Trophoblast cell (in vitro differentiated cells and primary cell): Measurements from ENCODE around the gene NT5C2.
"Not testable (repeated sequence)": the region's sequence is repeated elsewhere in the genome, so short reads cannot be mapped to it uniquely, and the experiment has no call there.

Experiments used
- DNase-seq, 2 donors: peaks; one replicate each; pipeline ENCODE4 v3.0.0-alpha.2; 2016
- H2AFZ ChIP-seq: 2 replicates; pipeline ENCODE4 v1.6.1; 2013; ENCODE audit warnings: low read length, moderate library complexity, mild to moderate bottlenecking; ENCODE audit not compliant: insufficient read depth, poor library complexity
- H2AK5ac ChIP-seq: 2 replicates; pipeline ENCODE4 v1.6.1; 2013; ENCODE audit warnings: mild to moderate bottlenecking, low read length
- H2BK120ac ChIP-seq: 2 replicates; pipeline ENCODE4 v1.6.1; 2013; ENCODE audit warnings: low read length, mild to moderate bottlenecking, moderate library complexity; ENCODE audit not compliant: insufficient read depth, poor library complexity
- H2BK12ac ChIP-seq: 2 replicates; pipeline ENCODE4 v1.6.1; 2013; ENCODE audit warnings: mild to moderate bottlenecking, low read length, moderate library complexity
- H2BK5ac ChIP-seq: 2 replicates; pipeline ENCODE4 v1.6.1; 2013; ENCODE audit warnings: low read length, low read depth, moderate library complexity, mild to moderate bottlenecking; ENCODE audit not compliant: poor library complexity
- H3K14ac ChIP-seq: 2 replicates; pipeline ENCODE4 v1.6.1; 2013; ENCODE audit warnings: mild to moderate bottlenecking, low read length
- H3K18ac ChIP-seq: 2 replicates; pipeline ENCODE4 v1.6.1; 2013; ENCODE audit warnings: mild to moderate bottlenecking, low read length
- H3K23ac ChIP-seq: 2 replicates; pipeline ENCODE4 v1.6.1; 2013; ENCODE audit warnings: low read length
- H3K27ac ChIP-seq: 2 replicates; pipeline ENCODE4 v1.5.1; 2013; ENCODE audit warnings: low read depth, mild to moderate bottlenecking, inconsistent platforms, low read length, moderate library complexity
- H3K27me3 ChIP-seq: 2 replicates; pipeline ENCODE4 v1.6.1; 2013; ENCODE audit warnings: inconsistent platforms, mild to moderate bottlenecking, low read length, moderate library complexity; ENCODE audit not compliant: insufficient read depth
- H3K36me3 ChIP-seq, 2 experiments: 1 replicate in 1 of 2; 2 replicates in 1 of 2; pipeline ENCODE4 v1.6.1; 2013; ENCODE audit warnings: low read length in 2 of 2, mild to moderate bottlenecking in 2 of 2, moderate library complexity in 1 of 2; ENCODE audit not compliant: insufficient read depth in 2 of 2, control insufficient read depth in 1 of 2
- H3K4ac ChIP-seq: 2 replicates; pipeline ENCODE4 v1.6.1; 2013; ENCODE audit warnings: low read depth, mild to moderate bottlenecking, low read length, moderate library complexity
- H3K4me1 ChIP-seq, 2 experiments: 1 replicate in 1 of 2; 2 replicates in 1 of 2; pipeline ENCODE4 v1.6.1; 2013; ENCODE audit warnings: low read length in 2 of 2, mild to moderate bottlenecking in 2 of 2, moderate library complexity in 1 of 2; ENCODE audit not compliant: insufficient read depth in 2 of 2, control insufficient read depth in 1 of 2
- H3K4me2 ChIP-seq: 2 replicates; pipeline ENCODE4 v1.6.1; 2013; ENCODE audit warnings: inconsistent platforms, mild to moderate bottlenecking, low read length, moderate library complexity
- H3K4me3 ChIP-seq: 2 replicates; pipeline ENCODE4 v1.5.1; 2013; ENCODE audit warnings: mild to moderate bottlenecking, low read depth, low read length, inconsistent platforms
- H3K79me1 ChIP-seq: one replicate; pipeline ENCODE4 v1.6.1; 2013; ENCODE audit warnings: low read length
- H3K79me2 ChIP-seq: 2 replicates; pipeline ENCODE4 v1.6.1; 2013; ENCODE audit warnings: low read length, mild to moderate bottlenecking; ENCODE audit not compliant: control insufficient read depth, insufficient read depth, poor library complexity
- H3K9ac ChIP-seq: 2 replicates; pipeline ENCODE4 v1.6.1; 2013; ENCODE audit warnings: mild to moderate bottlenecking, low read length
- H3K9me3 ChIP-seq: 2 replicates; pipeline ENCODE4 v1.6.1; 2013; ENCODE audit warnings: low read depth, mild to moderate bottlenecking, control low read depth, inconsistent platforms, low read length; ENCODE audit not compliant: insufficient read depth
- H4K12ac ChIP-seq: 2 replicates; pipeline ENCODE4 v1.6.1; 2013; ENCODE audit warnings: low read depth, mild to moderate bottlenecking, low read length, moderate library complexity
- H4K8ac ChIP-seq: 2 replicates; pipeline ENCODE4 v1.6.1; 2013; ENCODE audit warnings: low read depth, mild to moderate bottlenecking, low read length, moderate library complexity
- H4K91ac ChIP-seq: one replicate; pipeline ENCODE4 v1.6.1; 2013; ENCODE audit warnings: low read depth, mild to moderate bottlenecking, low read length, moderate library complexity
- WGBS: extraction: QIAGEN DNeasy Blood & Tissue Kit; methylation state at CpG from one replicate; pipeline ENCODE4 v1.1.7; 2013; ENCODE audit warnings: missing lambda C conversion rate; ENCODE audit not compliant: insufficient read length, insufficient coverage; ENCODE audit errors: extremely low coverage; 5-methylcytosine and 5-hydroxymethylcytosine counted together

Gene NT5C2

GRCh38 chr10:103192089-103192450 is 1.0 kb downstream of the NT5C2 start:
- peaks cover 20% of the 10 kb centered on the region for H3K79me2 ChIP-seq

GRCh38 chr10:103191198-103191597 is 1.9 kb downstream of the NT5C2 start:
- peaks cover 15% of the 10 kb centered on the region for H3K79me1 ChIP-seq
- not testable (repeated sequence) for H3K9ac ChIP-seq, H2AFZ ChIP-seq, H2BK5ac ChIP-seq, H2BK12ac ChIP-seq, H2AK5ac ChIP-seq, H3K14ac ChIP-seq, H4K91ac ChIP-seq, H4K8ac ChIP-seq, H2BK120ac ChIP-seq, H3K9me3 ChIP-seq, DNase-seq, H3K36me3 ChIP-seq, H3K23ac ChIP-seq, H3K18ac ChIP-seq, H3K4me3 ChIP-seq, H4K12ac ChIP-seq, H3K27me3 ChIP-seq, H3K27ac ChIP-seq, H3K4me2 ChIP-seq, H3K4me1 ChIP-seq
- WGBS: no CpG with 5 or more reads among the region's 7 CpGs
- H3K79me2 ChIP-seq: peaks cover 20% of the 10 kb centered on the region
- H3K4ac ChIP-seq: peak overlapping the region; percentile 93

More at GRCh38 chr10:103192089-103192450, 1.0 kb downstream of the NT5C2 start:
- H3K14ac ChIP-seq: peak overlapping the region; percentile 97
- peak overlapping the region; percentile 53 for H3K9ac ChIP-seq
- H3K79me1 ChIP-seq: peaks cover 15% of the 10 kb centered on the region
- H3K4ac ChIP-seq: peak overlapping the region; percentile 87
- no CpG with 5 or more reads among the region's 14 CpGs for WGBS
- H2BK5ac ChIP-seq: peak overlapping the region; percentile 94
- H3K4me3 ChIP-seq: peak overlapping the region; percentile 93
- peak overlapping the region; percentile 83 for H4K12ac ChIP-seq
- H3K36me3 ChIP-seq: peaks cover 0 to 2% of the 10 kb centered on the region in 2 experiments
- peak overlapping the region; percentile 79 for H3K27ac ChIP-seq
- peak overlapping the region; percentile 93 for H2AFZ ChIP-seq
- no peaks in the 10 kb centered on the region for H3K27me3 ChIP-seq
- no peak for DNase-seq
- peak overlapping the region; percentile 94 for H4K8ac ChIP-seq
- peak overlapping the region; percentile 97 for H4K91ac ChIP-seq
- H2BK120ac ChIP-seq: peak overlapping the region; percentile 97
- H2BK12ac ChIP-seq: no peak overlapping the region
- no peak overlapping the region for H3K23ac ChIP-seq
- H3K4me2 ChIP-seq: peak overlapping the region; percentile 80
- peaks cover 6% of the 10 kb centered on the region in 2 experiments for H3K4me1 ChIP-seq
- H3K9me3 ChIP-seq: no peaks in the 10 kb centered on the region
- H3K18ac ChIP-seq: peak overlapping the region; percentile 99
- peak overlapping the region; percentile 67 for H2AK5ac ChIP-seq

- H3K79me1 ChIP-seq: peaks cover 15% of the 10 kb centered on the region
- H2BK5ac ChIP-seq: no peak overlapping the region
- peaks cover 4 to 6% of the 10 kb centered on the region in 2 experiments for H3K4me1 ChIP-seq
- no peak overlapping the region for H4K91ac ChIP-seq
- H3K4ac ChIP-seq: peak overlapping the region; percentile 84
- H3K36me3 ChIP-seq: peaks cover 0 to 3% of the 10 kb centered on the region in 2 experiments
- no peak overlapping the region for H2BK12ac ChIP-seq
- no peak overlapping the region for H4K8ac ChIP-seq
- no peak overlapping the region for H3K9ac ChIP-seq
- no CpG with 5 or more reads among the region's 6 CpGs for WGBS
- no peaks in the 10 kb centered on the region for H3K9me3 ChIP-seq
- no peak overlapping the region for H2AFZ ChIP-seq
- no peaks in the 10 kb centered on the region for H3K27me3 ChIP-seq
- no peak overlapping the region for H2AK5ac ChIP-seq
- H3K79me2 ChIP-seq: peaks cover 20% of the 10 kb centered on the region
- no peak overlapping the region for H4K12ac ChIP-seq
- H3K27ac ChIP-seq: no peak overlapping the region
- DNase-seq: no peak
- H3K23ac ChIP-seq: no peak overlapping the region
- no peak overlapping the region for H3K4me3 ChIP-seq
- H3K14ac ChIP-seq: no peak overlapping the region
- no peak overlapping the region for H2BK120ac ChIP-seq
- no peak overlapping the region for H3K18ac ChIP-seq
- H3K4me2 ChIP-seq: no peak overlapping the region
These were observed 4.2 kb downstream of the NT5C2 start for GRCh38 chr10:103188853-103189252.

GRCh38 chr10:103186128-103186527 is 6.9 kb downstream of the NT5C2 start:
- Histone ChIP-seq H2AK5ac (no peak overlapping the region), H3K9me3 (no peaks in the 10 kb centered on the region), H4K8ac (no peak overlapping the region), H3K27me3 (no peaks in the 10 kb centered on the region), H3K4me1 (no peaks in the 10 kb centered on the region), H4K12ac (no peak overlapping the region), H2BK12ac (no peak overlapping the region), H3K4me3 (no peak overlapping the region), H3K79me2 (peaks cover 10% of the 10 kb centered on the region), H2AFZ (no peak overlapping the region), H3K23ac (no peak overlapping the region), H2BK120ac (no peak overlapping the region), H3K27ac (no peak overlapping the region), H3K9ac (no peak overlapping the region), H4K91ac (no peak overlapping the region), H3K36me3 (peaks cover 1 to 6% of the 10 kb centered on the region in 2 experiments), H3K18ac (no peak overlapping the region), H3K4ac (peak overlapping the region; percentile 2), H3K79me1 (no peaks in the 10 kb centered on the region), H3K4me2 (no peak overlapping the region), H2BK5ac (no peak overlapping the region), H3K14ac (no peak overlapping the region)
- no peak for DNase-seq
- WGBS: no CpG with 5 or more reads among the region's 6 CpGs
